GM12878 (cell line): ENCODE results near the gene LPIN1. TPM values are rescaled to one million over a fixed set of nuclear protein-coding genes. Genes with fewer than 3 reads are reported as not detected.
A peak's percentile ranks its signal among the peaks of the same experiment; 100 is the strongest.

Experiments used
- ATAC-seq: fragments of 200-7000 bp; cut with Tn5 transposase; 3 replicates; pipeline ENCODE4 v1.9.1; 2020; ENCODE audit warnings: mild to moderate bottlenecking, moderate library complexity
- BruUV-seq: library from RNA; stranded (reverse); fragments of 400-500 nt; replicated peaks from 2 replicates; lab custom pipeline; 2021; lab: Mats Ljungman, UMichigan
- CTCF ChIA-PET: fragments of 300-600 bp; sonication (Branson Sonifier 250); formaldehyde crosslinking; extraction: SDS; loops from one replicate; lab custom pipeline; 2021; ENCODE audit warnings: inconsistent platforms; lab: Yijun Ruan, JAX
- POLR2A ChIA-PET: fragments of 350-600 bp; formaldehyde crosslinking; extraction: SDS; loops from one replicate; lab custom pipeline; 2021; ENCODE audit warnings: inconsistent platforms; lab: Charles Lee
- RAD21 ChIA-PET: fragments of 300-600 bp; sonication (Branson Sonifier 250); formaldehyde crosslinking; loops from one replicate; lab custom pipeline; 2023; ENCODE audit warnings: antibody characterized with exemption; ENCODE audit not compliant: unreplicated experiment; lab: Charles Lee
- SMC1A ChIA-PET: fragments of 300-600 bp; sonication (Branson Sonifier 250); formaldehyde crosslinking; loops from one replicate; lab custom pipeline; 2023; ENCODE audit not compliant: unreplicated experiment, uncharacterized antibody; lab: Charles Lee
- DNase-seq: peaks from one replicate; pipeline ENCODE4 v3.0.0-alpha.2; 2011; ENCODE audit warnings: low read depth, low spot score
- FAIRE-seq: peaks from 3 replicates; lab custom pipeline; 2011; peaks lifted over from hg19 to GRCh38; lab: Jason Lieb, UNC
- H2AFZ ChIP-seq: 2 replicates; pipeline ENCODE4 v1.6.0; 2011; ENCODE audit warnings: low read depth, low read length, control low read depth; ENCODE audit not compliant: control insufficient read depth
- H3K27ac ChIP-seq: 2 replicates; pipeline ENCODE4 v1.5.1; 2011; ENCODE audit warnings: control low read depth; ENCODE audit not compliant: control insufficient read depth, insufficient read depth
- H3K27me3 ChIP-seq, 2 experiments: replicated peaks in 1 of 2; 2 replicates each; pipeline versions ENCODE4 v1.6.0 to v1.6.1; 2011; ENCODE audit warnings: low read length in 1 of 2; ENCODE audit not compliant: control insufficient read depth in 2 of 2, insufficient read depth in 2 of 2
- H3K36me3 ChIP-seq, 2 experiments: 2 replicates each; pipeline ENCODE4 v1.5.1; 2011; ENCODE audit warnings: low read length in 1 of 2; ENCODE audit not compliant: control insufficient read depth in 2 of 2, insufficient read depth in 2 of 2
- H3K4me1 ChIP-seq: 2 replicates; pipeline ENCODE4 v1.6.1; 2011; ENCODE audit warnings: mild to moderate bottlenecking, low read length, moderate library complexity, mixed read lengths; ENCODE audit not compliant: control insufficient read depth, insufficient read depth
- H3K4me2 ChIP-seq: 2 replicates; pipeline ENCODE4 v1.6.0; 2011; ENCODE audit warnings: control low read depth; ENCODE audit not compliant: control insufficient read depth, insufficient read depth
- H3K4me3 ChIP-seq: fragments of 200-600 bp; sonication (generic); 2 replicates; pipeline ENCODE4 v1.5.1; 2016
- H3K79me2 ChIP-seq: 2 replicates; pipeline ENCODE4 v1.6.0; 2011; ENCODE audit warnings: low read length; ENCODE audit not compliant: control insufficient read depth, insufficient read depth
- H3K9ac ChIP-seq: 2 replicates; pipeline ENCODE4 v1.8.0; 2011; ENCODE audit warnings: low read length, control low read depth, mixed read lengths; ENCODE audit not compliant: control insufficient read depth, insufficient read depth
- H3K9me3 ChIP-seq: replicated peaks from 3 replicates; pipeline ENCODE4 v1.5.1; 2011; ENCODE audit warnings: mild to moderate bottlenecking, low read length; ENCODE audit not compliant: control insufficient read depth, insufficient read depth
- H4K20me1 ChIP-seq: 2 replicates; pipeline ENCODE4 v1.6.0; 2011; ENCODE audit not compliant: control insufficient read depth, insufficient read depth
- DPF2 ChIP-seq: fragments of 450-650 bp; IDR thresholded peaks from 2 replicates; pipeline ENCODE4 v1.6.1; 2017; ENCODE audit warnings: mild to moderate bottlenecking
- E4F1 ChIP-seq: fragments of 450-650 bp; IDR thresholded peaks from 2 replicates; pipeline ENCODE4 v1.6.1; 2018; ENCODE audit warnings: borderline replicate concordance, mild to moderate bottlenecking; ENCODE audit not compliant: partially characterized antibody
- EGR1 ChIP-seq, 2 experiments: IDR thresholded peaks; 1 replicate in 1 of 2; 2 replicates in 1 of 2; pipeline ENCODE4 v1.6.1; 2011 to 2012; ENCODE audit warnings: low read depth in 2 of 2, low read length in 2 of 2, borderline replicate concordance in 1 of 2, mild to moderate bottlenecking in 1 of 2, moderate library complexity in 1 of 2
- RCOR1 ChIP-seq: conservative IDR thresholded peaks from 2 replicates; pipeline ENCODE4 v1.6.1; 2012; ENCODE audit warnings: low read depth, low read length, improper control_type of control experiment
- SIX5 ChIP-seq: IDR thresholded peaks from 2 replicates; pipeline ENCODE4 v1.6.1; 2011; ENCODE audit warnings: mild to moderate bottlenecking, low read depth, low read length, moderate library complexity; ENCODE audit not compliant: severe bottlenecking
- SMAD1 ChIP-seq: fragments of 450-650 bp; IDR thresholded peaks from 2 replicates; pipeline ENCODE4 v1.6.1; 2018; ENCODE audit warnings: mild to moderate bottlenecking, low read depth; ENCODE audit not compliant: partially characterized antibody
- STAT3 ChIP-seq: IDR thresholded peaks from 2 replicates; pipeline ENCODE4 v1.6.1; 2011; ENCODE audit warnings: low read depth, low read length, improper control_type of control experiment
- ZNF217 ChIP-seq: fragments of 450-650 bp; IDR thresholded peaks from 2 replicates; pipeline ENCODE4 v1.6.1; 2017; ENCODE audit warnings: antibody characterized with exemption, mild to moderate bottlenecking
- WGBS: methylation state at CpG from one replicate; pipeline ENCODE4 v1.1.6; 2016; ENCODE audit warnings: low lambda C conversion rate; ENCODE audit not compliant: insufficient replicate concordance, insufficient coverage; ENCODE audit errors: missing lambda C conversion rate; 5-methylcytosine and 5-hydroxymethylcytosine counted together
- in situ Hi-C: fragments of 300-500 bp; cut with MboI; formaldehyde crosslinking; loops from 9 replicates; pipeline ENCODE4 v1.14.3; 2018; ENCODE audit warnings: mixed read lengths
- intact Hi-C: fragments of 100-400 bp; cut with micrococcal nuclease; formaldehyde crosslinking; loops from one replicate; pipeline ENCODE4 v1.14.2; 2022; ENCODE audit not compliant: unreplicated experiment
- polyA plus RNA-seq, 11 experiments: library from polyadenylated mRNA; depleted of rRNA in 4 of 11; unstranded in 6 of 11; stranded (reverse) in 5 of 11; fragments of >200 nt; fragmentation: Nextera tagmentation in 4 of 11; fragmentation: Illumina TruSeq in 1 of 11; extraction: Ambion mirVana in 4 of 11; extraction: Trizol in 1 of 11; gene quantifications; 1 replicate in 1 of 11; 2 replicates in 10 of 11; pipeline versions ENCODE4 v1.2.1 to v1.2.3, GENCODE V29; 2011 to 2016; ENCODE audit warnings: inconsistent platforms in 2 of 11, missing spikeins in 2 of 11, low read depth in 1 of 11
- total RNA-seq, 4 experiments: library from RNA; depleted of rRNA in 3 of 4; stranded (reverse); fragments of >200 nt in 3 of 4; fragmentation: Illumina TruSeq in 1 of 4; extraction: Trizol in 1 of 4; gene quantifications; 2 replicates each; pipeline versions ENCODE4 v1.2.1 to v1.2.3, GENCODE V29; 2013 to 2021

Gene LPIN1
- total and polyA plus RNA-seq, 10 of the 15 experiments (the other 5 are each of a cell fraction or from before 2014, with no cell fraction given) = 18.8 to 82.5 (median 50.3) TPM

- WGBS = 35% methylated on average over 8 of the region's 8 CpGs
- peaks cover 6% of the 10 kb centered on the region for H3K9me3 ChIP-seq
- no peaks in the 10 kb centered on the region for H4K20me1 ChIP-seq
- H3K36me3 ChIP-seq = no peaks in the 10 kb centered on the region
- no peak overlapping the region; the same call in 1 of the 2 replicates for H2AFZ ChIP-seq
- SMC1A ChIA-PET = interaction anchor here (1.0 to 8.4 kb wide), 22 partner anchors 9 to 1065 kb away, joined by 3 to 90 read pairs (median 8); partner anchors contain the start of gene TRIB2
- TF ChIP-seq ZNF217 (no peak), STAT3 (no peak), EGR1 (IDR thresholded peaks at IDR 0.05; ENCODE audit: borderline replicate concordance in 1 of 2, low read depth in 2 of 2, low read length in 2 of 2) (no peak), SIX5 (no peak), E4F1 (no peak), RCOR1 (no peak), DPF2 (no peak), SMAD1 (no peak)
- FAIRE-seq (no peak), DNase-seq (no peak), ATAC-seq (no peak)
- in situ Hi-C loops = no loop called here
- no peak overlapping the region for H3K9ac ChIP-seq
- no peaks in the 10 kb centered on the region for H3K27me3 ChIP-seq
- CTCF ChIA-PET = interaction anchor here (0.6 to 8.3 kb wide), 22 partner anchors 9 to 1142 kb away, joined by 3 to 61 read pairs (median 4); partner anchors contain the start of gene TRIB2
- H3K27ac ChIP-seq = no peak overlapping the region
- peaks cover 65% of the 10 kb centered on the region for H3K4me1 ChIP-seq
- H3K4me3 ChIP-seq = no peak overlapping the region
- RAD21 ChIA-PET = interaction anchor here (0.9 to 7.0 kb wide), 15 partner anchors 9 to 852 kb away, joined by 3 to 79 read pairs (median 5); partner anchors contain the start of gene TRIB2
- no TSS peak for BruUV-seq
- intact Hi-C loops = loop anchor here (5.0 to 10.0 kb wide), 7 partner anchors 112 to 640 kb away; no protein-coding TSS in a partner anchor
- peaks cover 22% of the 10 kb centered on the region for H3K79me2 ChIP-seq
- POLR2A ChIA-PET = interaction anchor here (0.7 to 4.0 kb wide), 6 partner anchors 109 to 181 kb away, joined by 3 to 26 read pairs (median 6); no protein-coding TSS in a partner anchor
- H3K4me2 ChIP-seq = 0 out of 2 replicates have a peak overlapping the region, but pooled peaks have one; percentile 0
These were observed 118.3 kb downstream of the LPIN1 start for GRCh38 chr2:11864724-11865123.
